Subcutaneous abdominal adipose tissue (tissue), 5 donors: Measurements from ENCODE around the gene HOXC10.

ENCODE experiments used
- H3K27ac ChIP-seq: one replicate; pipeline ENCODE4 v1.7.0; 2013; ENCODE audit warnings: low read depth, mild to moderate bottlenecking, inconsistent platforms, low read length, moderate library complexity
- H3K27me3 ChIP-seq, 5 donors: one replicate each; pipeline ENCODE4 v1.7.0; 2013; ENCODE audit warnings: low read length in 5 of 5, inconsistent platforms in 1 of 5; ENCODE audit not compliant: control insufficient read depth in 5 of 5, insufficient read depth in 4 of 5
- H3K36me3 ChIP-seq, 5 donors: one replicate each; pipeline ENCODE4 v1.7.0; 2013; ENCODE audit warnings: low read length in 5 of 5; ENCODE audit not compliant: control insufficient read depth in 5 of 5, insufficient read depth in 5 of 5
- H3K4me1 ChIP-seq, 5 donors: one replicate each; pipeline ENCODE4 v1.7.0; 2013; ENCODE audit warnings: low read length in 5 of 5, mild to moderate bottlenecking in 3 of 5, moderate library complexity in 1 of 5; ENCODE audit not compliant: control insufficient read depth in 5 of 5, insufficient read depth in 5 of 5
- H3K4me3 ChIP-seq, 5 donors: one replicate each; pipeline ENCODE4 v1.7.0; 2013; ENCODE audit warnings: low read length in 5 of 5, low read depth in 1 of 5
- H3K9ac ChIP-seq, 5 donors: one replicate each; pipeline ENCODE4 v1.7.0; 2013; ENCODE audit warnings: low read length in 5 of 5, mild to moderate bottlenecking in 4 of 5, moderate library complexity in 3 of 5
- H3K9me3 ChIP-seq, 5 donors: one replicate each; pipeline ENCODE4 v1.7.0; 2013; ENCODE audit warnings: low read length in 5 of 5; ENCODE audit not compliant: control insufficient read depth in 5 of 5
- donor health status: healthy.
- donor health status: healthy.
- donor health status: healthy.
- donor health status: healthy.
- donor health status: healthy.

Gene HOXC10

DNA sequence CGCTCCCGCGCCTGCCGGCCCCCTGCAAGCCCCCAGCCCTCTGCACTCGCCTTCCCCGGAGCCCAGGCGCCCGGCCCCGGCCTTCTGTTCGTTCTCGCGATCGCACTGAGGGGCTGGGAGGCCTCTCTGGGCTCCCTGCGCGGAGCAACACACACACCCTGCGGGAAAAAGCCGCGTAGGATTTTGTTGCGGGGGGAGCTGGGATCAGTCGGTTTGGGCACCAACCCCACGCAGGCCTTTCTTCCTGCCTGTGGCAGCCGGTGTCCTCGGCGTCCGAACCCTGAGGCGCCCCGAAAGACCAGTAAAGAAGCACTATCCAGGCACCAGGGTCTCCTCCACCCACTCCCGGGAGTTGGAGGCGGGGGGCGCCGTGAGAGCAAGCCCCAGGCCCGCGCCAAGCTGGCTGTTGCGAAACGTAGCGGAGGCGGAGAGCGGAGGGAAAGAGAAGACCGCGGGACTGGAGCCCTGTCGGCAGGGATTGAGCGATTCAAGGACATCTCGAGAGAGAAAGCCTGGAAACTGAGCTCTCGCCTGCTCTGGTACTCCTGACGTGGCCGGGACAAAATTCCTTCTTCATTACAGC lies 46.0 kb downstream of the HOXC10 start:
- peak overlapping the region; percentile 93 for H3K27ac ChIP-seq
- no peaks in the 10 kb centered on the region for H3K36me3 ChIP-seq
- H3K9me3 ChIP-seq, result no peaks in the 10 kb centered on the region
- H3K4me1 ChIP-seq, result peaks cover 2 to 83% (median 79%) of the 10 kb centered on the region in 5 donors
- H3K4me3 ChIP-seq, result peak overlapping the region; percentile 29 to 56 (median 40)
- peaks cover 0 to 63% (median 15%) of the 10 kb centered on the region in 5 donors for H3K27me3 ChIP-seq
- H3K9ac ChIP-seq, result peak overlapping the region in 4 of 5 donors; percentile 51 to 85 (median 65)

- H3K4me3 ChIP-seq, result peak overlapping the region; percentile 29 to 56 (median 40)
- no peaks in the 10 kb centered on the region for H3K36me3 ChIP-seq
- peaks cover 0 to 60% (median 15%) of the 10 kb centered on the region in 5 donors for H3K27me3 ChIP-seq
- peak overlapping the region; percentile 93 for H3K27ac ChIP-seq
- H3K9ac ChIP-seq, result peak overlapping the region in 4 of 5 donors; percentile 51 to 85 (median 65)
- no peaks in the 10 kb centered on the region for H3K9me3 ChIP-seq
- peaks cover 2 to 78% (median 74%) of the 10 kb centered on the region in 5 donors for H3K4me1 ChIP-seq
These were observed 46.5 kb downstream of the HOXC10 start for GRCh38 chr12:54031480-54031879.

- Histone ChIP-seq H3K4me3 (peak overlapping the region in 2 of 5 donors; percentile 56 to 74), H3K27me3 (peaks cover 0 to 56% (median 17%) of the 10 kb centered on the region in 5 donors), H3K9me3 (no peaks in the 10 kb centered on the region), H3K9ac (peak overlapping the region in 3 of 5 donors; percentile 51 to 85 (median 74)), H3K36me3 (no peaks in the 10 kb centered on the region), H3K4me1 (peaks cover 5 to 77% (median 74%) of the 10 kb centered on the region in 5 donors), H3K27ac (peak overlapping the region; percentile 93)
These were observed 47.2 kb downstream of the HOXC10 start for GRCh38 chr12:54032086-54032619.

GRCh38 chr12:54032627-54033100 lies 47.7 kb downstream of the HOXC10 start, which contains the start of gene HOXC5:
TSS of gene HOXC5 (plus strand) at chr12:54033050. CDS start at chr12:54033123, 73 bp downstream.
- Histone ChIP-seq H3K4me1 (peaks cover 5 to 77% (median 72%) of the 10 kb centered on the region in 5 donors), H3K9me3 (no peaks in the 10 kb centered on the region), H3K27me3 (peaks cover 0 to 51% (median 17%) of the 10 kb centered on the region in 5 donors), H3K4me3 (peak within 1 kb of the TSS; percentile 47 to 74 (median 66)), H3K36me3 (no peaks in the 10 kb centered on the region), H3K27ac (peak within 1 kb of the TSS; percentile 93), H3K9ac (peak within 1 kb of the TSS in 4 of 5 donors; percentile 43 to 85 (median 62))

- Histone ChIP-seq H3K27me3 (peaks cover 0 to 51% (median 17%) of the 10 kb centered on the region in 5 donors), H3K27ac (peak overlapping the region; percentile 41), H3K9me3 (no peaks in the 10 kb centered on the region), H3K4me3 (peak overlapping the region; percentile 47 to 74 (median 66)), H3K9ac (peak overlapping the region in 4 of 5 donors; percentile 11 to 69 (median 39)), H3K36me3 (no peaks in the 10 kb centered on the region), H3K4me1 (peaks cover 5 to 79% (median 73%) of the 10 kb centered on the region in 5 donors)
These were observed 48.4 kb downstream of the HOXC10 start for GRCh38 chr12:54033106-54033979.

DNA sequence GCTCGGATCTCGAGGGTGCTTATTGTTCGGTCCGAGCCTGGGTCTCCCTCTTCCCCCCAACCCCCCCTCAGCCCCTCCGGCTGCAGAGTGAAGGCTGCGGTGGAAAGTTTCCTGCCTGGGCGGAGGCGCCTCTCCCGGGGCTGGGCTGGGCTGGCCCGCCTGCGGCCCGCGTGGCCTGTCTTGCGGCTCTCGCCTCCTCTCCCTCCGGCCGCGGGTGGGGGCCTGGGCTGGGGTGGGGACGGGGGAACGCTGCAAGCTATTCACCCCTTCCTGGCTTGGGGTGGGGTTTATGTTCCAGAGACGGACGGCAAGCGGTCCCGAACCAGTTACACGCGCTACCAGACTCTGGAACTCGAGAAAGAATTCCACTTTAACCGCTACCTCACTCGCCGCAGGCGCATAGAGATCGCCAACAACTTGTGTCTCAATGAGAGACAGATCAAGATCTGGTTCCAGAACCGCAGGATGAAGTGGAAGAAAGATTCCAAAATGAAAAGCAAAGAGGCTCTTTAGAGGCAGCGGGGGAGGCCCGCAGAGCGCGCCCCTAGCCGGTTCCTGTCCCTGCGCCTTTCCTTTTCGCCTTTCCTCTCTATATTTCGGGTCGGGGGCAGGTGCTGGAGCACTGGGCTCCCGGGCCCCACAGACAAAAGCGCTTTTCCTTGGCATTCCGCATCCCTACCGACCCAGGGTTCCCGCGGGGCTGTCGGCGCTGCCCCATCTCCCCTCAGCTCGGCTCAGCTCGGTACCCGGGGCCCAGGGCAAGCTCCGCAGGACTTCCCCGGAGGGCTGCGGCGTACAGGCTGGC lies 49.2 kb downstream of the HOXC10 start:
- H3K4me3 ChIP-seq, result peak overlapping the region in 4 of 5 donors; percentile 12 to 67 (median 64)

GRCh38 chr12:54034785-54035310 lies 49.9 kb downstream of the HOXC10 start:
- H3K4me1 ChIP-seq, result peaks cover 7 to 81% (median 74%) of the 10 kb centered on the region in 5 donors
- no peaks in the 10 kb centered on the region for H3K9me3 ChIP-seq
- no peak overlapping the region for H3K27ac ChIP-seq
- peaks cover 0 to 51% (median 25%) of the 10 kb centered on the region in 5 donors for H3K27me3 ChIP-seq
- no peaks in the 10 kb centered on the region for H3K36me3 ChIP-seq
- peak overlapping the region in 2 of 5 donors; percentile 7 to 21 for H3K9ac ChIP-seq
- H3K4me3 ChIP-seq, result peak overlapping the region in 3 of 5 donors; percentile 12 to 63 (median 36)

More for the DNA sequence above, 49.2 kb downstream of the HOXC10 start:
- Histone ChIP-seq H3K27me3 (peaks cover 0 to 56% (median 22%) of the 10 kb centered on the region in 5 donors), H3K9me3 (no peaks in the 10 kb centered on the region), H3K9ac (peak overlapping the region in 3 of 5 donors; percentile 21 to 59 (median 26)), H3K36me3 (no peaks in the 10 kb centered on the region), H3K27ac (no peak overlapping the region), H3K4me1 (peaks cover 5 to 79% (median 74%) of the 10 kb centered on the region in 5 donors)

GRCh38 chr12:54035568-54036264 lies 50.8 kb downstream of the HOXC10 start:
- Histone ChIP-seq H3K9ac (peak overlapping the region in 1 of 5 donors; percentile 25), H3K36me3 (no peaks in the 10 kb centered on the region), H3K27ac (no peak overlapping the region), H3K9me3 (no peaks in the 10 kb centered on the region), H3K4me1 (peaks cover 7 to 79% (median 76%) of the 10 kb centered on the region in 5 donors), H3K4me3 (no peak overlapping the region), H3K27me3 (peaks cover 0 to 49% (median 25%) of the 10 kb centered on the region in 5 donors)
